ENCODE results near the gene CNMD. TPM values are rescaled to one million over a fixed set of nuclear protein-coding genes. Genes with fewer than 3 reads are reported as not detected.

The CNMD gene
- total RNA-seq (2021; fragmentation: NEBNext Ultra II Directional; extraction: Animal tissue kit (Norgen Biotek cat#: 25700)) (113 and 122 TPM in 2 replicates), polyA plus RNA-seq (2011; rRNA removed) (57.6 and 87.4 TPM in 2 replicates), polyA minus RNA-seq (2011; rRNA and poly(A)+ RNA removed) (39.8 and 42.2 TPM in 2 replicates)
- polyA plus RNA-seq (2011; cell fraction: cytosol; rRNA removed): 99.3 TPM
- 40.9 TPM for polyA plus RNA-seq (2011; cell fraction: nucleus; rRNA removed)
- polyA plus RNA-seq (2012, experiment 1 of 2): 122 to 180 TPM (median 131 TPM) in 4 replicates
- polyA plus RNA-seq (2012, experiment 2 of 2): 53.2 TPM
- polyA plus RNA-seq (2013, experiment 1 of 2): 136 TPM
- 149 TPM for polyA plus RNA-seq (2013, experiment 2 of 2)
- polyA minus RNA-seq (2011; cell fraction: cytosol; rRNA and poly(A)+ RNA removed): 51.8 TPM
- 37.1 TPM for polyA minus RNA-seq (2011; cell fraction: nucleus; rRNA and poly(A)+ RNA removed)
- long read RNA-seq, experiment 1, transcript CNMD-201 (7 exons, 1,410 nt): major isoform, 61 of 191 reads
- long read RNA-seq, experiment 1, transcript CNMD-203 (7 exons, 1,444 nt): minor isoform, 12 of 191 reads
- long read RNA-seq, experiment 1, partial matches to known transcripts: 70 of 191 reads
- long read RNA-seq, experiment 1, other reads (novel, unspliced or antisense): 48 of 191 reads
- long read RNA-seq, experiment 2, transcript CNMD-201 (7 exons, 1,410 nt): major isoform, 110 of 185 reads
- long read RNA-seq, experiment 2, transcript CNMD-203 (7 exons, 1,444 nt): minor isoform, 12 of 185 reads
- long read RNA-seq, experiment 2, partial matches to known transcripts: 11 of 185 reads
- long read RNA-seq, experiment 2, other reads (novel, unspliced or antisense): 52 of 185 reads

- H2BK12ac ChIP-seq (ENCODE audit: low read depth, low read length): peak within 1 kb of the TSS; percentile 98; the same call in 1 of the 2 replicates
- peak within 1 kb of the TSS; percentile 35 to 59 (median 48); a peak in 6 of 7 replicates for H3K9ac ChIP-seq (replicated peaks in 1 of 4; ENCODE audit: extremely low read depth in 1 of 4, low read depth in 3 of 4, low read length in 3 of 4)
- peak within 1 kb of the TSS; percentile 79; the same call in 1 of the 2 replicates for H2AK5ac ChIP-seq (ENCODE audit: low read depth, low read length)
- H2BK20ac ChIP-seq (ENCODE audit: low read length): peak within 1 kb of the TSS; percentile 93; the same call in 1 of the 2 replicates
- DNase-seq (ENCODE audit: low read depth in 1 of 2, low spot score in 2 of 2): peak in 1 of 2 experiments; percentile 65
- H3K18ac ChIP-seq (ENCODE audit: extremely low read depth, low read length): peak within 1 kb of the TSS; percentile 99
- H3K27ac ChIP-seq (ENCODE audit: low read depth, low read length): peak within 1 kb of the TSS; percentile 53; the same call in 1 of the 2 replicates
- ChIA-PET POLR2A (ENCODE audit: partially characterized antibody) (interaction anchor here (0.6 to 4.4 kb wide), 11 partner anchors 8 to 580 kb away, joined by 3 to 25 read pairs (median 5); partner anchors contain the start of genes NEK3, PCDH8 and SUGT1), CTCF (ENCODE audit: partially characterized antibody) (interaction anchor here (0.6 to 4.0 kb wide), 21 partner anchors 13 to 114 kb away, joined by 3 to 28 read pairs (median 4); partner anchors contain the start of gene SUGT1)
- H2BK15ac ChIP-seq (ENCODE audit: low read length): peak within 1 kb of the TSS; percentile 76; the same call in 1 of the 2 replicates
- 3% methylated on average over 34 of the region's 34 CpGs; no CpG with 5 or more reads in 1 of the 2 experiments for WGBS, 2 experiments (ENCODE audit: extremely low coverage in 1 of 2, insufficient coverage in 1 of 2, insufficient read length in 1 of 2, insufficient replicate concordance in 2 of 2, low coverage in 1 of 2, low lambda C conversion rate in 2 of 2, missing lambda C conversion rate in 1 of 2)
- H3K27me3 ChIP-seq (replicated peaks in 1 of 4; ENCODE audit: control insufficient read depth in 3 of 4, extremely low read depth in 1 of 4, insufficient read depth in 3 of 4, low read length in 3 of 4): no peaks in the 10 kb centered on the region
- peaks cover 0 to 5% of the 10 kb centered on the region in 2 experiments; a peak in 1 of 4 replicates for H3K79me2 ChIP-seq (ENCODE audit: control insufficient read depth in 1 of 2, insufficient read depth in 2 of 2, low read length in 2 of 2)
- H3K4me3 ChIP-seq (ENCODE audit: extremely low read depth in 1 of 4, insufficient read depth in 2 of 4, low read depth in 3 of 4, low read length in 4 of 4): peak within 1 kb of the TSS; percentile 63 to 76 (median 69)
- H2BK120ac ChIP-seq (replicated peaks; ENCODE audit: low read depth, low read length): peak within 1 kb of the TSS; percentile 70
- peak within 1 kb of the TSS; percentile 84 for H4K5ac ChIP-seq (ENCODE audit: insufficient read length, low read depth, low read length)
- H3K4me2 ChIP-seq (ENCODE audit: insufficient read depth in 1 of 2, low read depth in 2 of 2, low read length in 2 of 2): peak within 1 kb of the TSS; percentile 81 to 93
- peaks cover 0 to 2% (median 0%) of the 10 kb centered on the region in 4 experiments; a peak in 1 of 8 replicates for H3K36me3 ChIP-seq (ENCODE audit: control insufficient read depth in 2 of 4, insufficient read depth in 4 of 4, low read length in 3 of 4)
- H4K91ac ChIP-seq (replicated peaks; ENCODE audit: insufficient read length, low read length): peak within 1 kb of the TSS; percentile 96
- H2AFZ ChIP-seq (ENCODE audit: low read length): peak within 1 kb of the TSS; percentile 81; the same call in 1 of the 2 replicates
- FAIRE-seq: no peak
- H3K4ac ChIP-seq (replicated peaks; ENCODE audit: insufficient read length, low read depth, low read length): peak within 1 kb of the TSS; percentile 50
- no peaks in the 10 kb centered on the region for H3K9me3 ChIP-seq (ENCODE audit: insufficient read depth in 2 of 2, low read depth in 1 of 2, low read length in 1 of 2)
- H3K4me1 ChIP-seq (replicated peaks in 1 of 4; ENCODE audit: control insufficient read depth in 3 of 4, insufficient read depth in 4 of 4, low read length in 3 of 4): peaks cover 3 to 20% (median 18%) of the 10 kb centered on the region in 4 experiments
- H3K79me1 ChIP-seq (ENCODE audit: low read depth, low read length): no peaks in the 10 kb centered on the region
- H3K14ac ChIP-seq (ENCODE audit: insufficient read length): peak within 1 kb of the TSS; percentile 87
- peak within 1 kb of the TSS; percentile 82 for H3K56ac ChIP-seq (replicated peaks; ENCODE audit: insufficient read length, low read depth, low read length)
- H4K8ac ChIP-seq (ENCODE audit: extremely low read depth, insufficient read depth, low read length): peak within 1 kb of the TSS; percentile 95
- H3K23me2 ChIP-seq (ENCODE audit: low read depth, low read length): peaks cover 13% of the 10 kb centered on the region; the same call in 1 of the 2 replicates
- no peak within 1 kb of the TSS for H3K23ac ChIP-seq (ENCODE audit: insufficient read length)
- H2BK5ac ChIP-seq (ENCODE audit: low read depth, low read length): peak within 1 kb of the TSS; percentile 95; the same call in 1 of the 2 replicates
- H4K20me1 ChIP-seq (replicated peaks in 1 of 2; ENCODE audit: control insufficient read depth in 1 of 2, insufficient read depth in 2 of 2, low read length in 2 of 2): no peaks in the 10 kb centered on the region
- TF ChIP-seq EGR1 (IDR thresholded peaks at IDR 0.05; ENCODE audit: borderline replicate concordance, low read depth, low read length): peak; percentile 40; the same call in 1 of the 2 replicates
- peak; percentile 35 for TF ChIP-seq ASH2L (IDR thresholded peaks at IDR 0.05; ENCODE audit: low read length)
- TF ChIP-seq MAX (IDR thresholded peaks at IDR 0.05): peak; percentile 23; the same call in 1 of the 2 replicates
- no peak for TF ChIP-seq SP4 (IDR thresholded peaks at IDR 0.05; ENCODE audit: low read length)
- TF ChIP-seq FOSL1 (IDR thresholded peaks at IDR 0.05; ENCODE audit: insufficient read depth, low read depth, low read length): no peak
- peak; percentile 22 for TF ChIP-seq KDM4A (IDR thresholded peaks at IDR 0.05; ENCODE audit: low read depth, low read length, severe bottlenecking)
- TF ChIP-seq POLR2AphosphoS5 (IDR thresholded peaks at IDR 0.05; ENCODE audit: low read depth, low read length): no peak
- TF ChIP-seq POLR2A (IDR thresholded peaks at IDR 0.05; ENCODE audit: control extremely low read depth in 1 of 2, low read depth in 2 of 2, low read length in 2 of 2): 0 out of 3 replicates have a peak, but pooled peaks of 1 of the 2 experiments have one; percentile 9
These were observed at the start of gene CNMD for GRCh38 chr13:52739468-52740071. CNMD (minus strand) TSS chr13:52739820; CDS start chr13:52739701, 119 bp downstream.

Measured in H1 (cell line).